GM10266 (cell line): ENCODE measurements around the gene STC2.

Experiments used
- DNase-seq: peaks from one replicate; pipeline ENCODE4 v3.0.0; 2012; ENCODE audit errors: extremely low spot score
- CTCF ChIP-seq: IDR thresholded peaks from 2 replicates; pipeline ENCODE4 v1.5.1; 2012; ENCODE audit warnings: mild to moderate bottlenecking, low read depth; ENCODE audit not compliant: control insufficient read depth, insufficient read depth; ENCODE audit errors: missing control alignments

Gene STC2

DNA sequence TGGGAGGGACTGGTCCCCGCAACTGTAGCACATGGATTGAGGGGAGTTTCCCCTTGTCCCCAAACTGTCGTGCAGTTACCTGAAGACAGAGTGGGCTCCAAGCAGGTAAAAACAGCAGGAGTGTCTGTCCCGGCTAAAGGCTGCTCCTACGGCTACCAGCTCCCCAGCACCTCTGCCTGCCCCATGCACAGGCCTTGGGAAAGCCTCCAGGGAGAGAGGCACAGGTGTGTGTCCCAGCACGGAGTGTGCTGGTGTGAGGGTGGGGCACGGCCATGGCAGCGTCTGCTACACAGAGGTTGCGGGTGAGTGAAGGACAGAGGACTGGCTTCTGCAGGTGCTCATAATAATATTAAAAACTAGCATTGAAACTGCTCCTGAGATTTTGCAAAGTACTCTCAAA lies 30.4 kb downstream of the STC2 start:
- no peak for DNase-seq
- TF ChIP-seq CTCF: no peak

GRCh38 chr5:173296737-173297676 lies 31.2 kb downstream of the STC2 start:
- TF ChIP-seq CTCF: no peak
- no peak for DNase-seq

DNA sequence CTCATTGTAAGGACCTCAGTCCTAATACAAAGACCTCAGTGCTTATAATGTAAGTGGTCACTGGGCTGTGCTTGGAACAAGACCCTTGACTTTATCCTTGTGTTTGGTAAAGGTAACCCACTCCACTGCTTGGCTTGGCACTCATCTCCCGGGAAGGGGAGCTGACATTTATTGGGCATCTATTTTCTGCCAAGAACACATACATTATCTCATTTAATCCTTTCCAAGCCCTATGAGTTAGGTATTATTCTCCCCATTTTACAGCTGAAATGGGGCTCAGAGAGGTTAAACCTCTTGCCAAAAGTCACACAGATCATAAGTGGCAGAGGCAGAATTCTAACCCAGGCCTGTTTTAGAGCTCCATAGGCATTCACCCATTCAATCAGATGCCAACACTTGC lies 32.4 kb downstream of the STC2 start:
- DNase-seq: no peak
- TF ChIP-seq CTCF: no peak

DNA sequence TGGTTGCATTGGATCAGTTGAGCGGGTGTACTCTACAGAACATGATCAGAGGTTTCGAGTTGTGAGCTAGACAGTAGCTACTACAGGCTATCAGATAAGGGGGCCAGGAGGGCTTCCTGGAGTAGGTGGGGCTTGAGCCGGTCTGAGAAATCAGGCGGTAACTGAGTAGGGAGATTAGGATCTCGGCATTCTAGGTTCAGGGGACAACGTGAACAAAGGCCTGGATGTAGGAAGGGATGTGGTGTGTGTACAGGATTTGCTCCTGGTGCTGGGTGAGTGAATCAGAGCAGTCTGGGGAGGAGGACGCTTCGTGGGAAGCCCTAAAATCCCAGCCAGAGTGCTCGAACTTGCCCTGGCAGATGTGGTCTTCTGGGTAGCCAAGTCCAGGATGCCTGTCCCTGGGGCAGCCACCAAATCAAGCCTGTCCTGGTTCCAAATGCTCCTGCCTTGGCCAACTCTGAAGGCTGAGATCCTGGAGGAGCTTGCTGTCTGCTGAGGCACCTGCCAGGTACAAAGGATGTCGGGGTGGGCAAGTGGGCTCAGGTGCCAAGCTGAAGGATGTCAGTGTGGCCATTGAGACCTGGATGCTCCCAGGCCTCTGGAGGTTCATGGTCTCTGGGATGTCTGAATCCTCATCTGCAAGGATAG lies 33.4 kb downstream of the STC2 start:
- no peak for DNase-seq
- no peak for TF ChIP-seq CTCF

GRCh38 chr5:173293817-173294672 lies 34.2 kb downstream of the STC2 start:
- DNase-seq: peak; percentile 77
- peak; percentile 88 for TF ChIP-seq CTCF

GRCh38 chr5:173291722-173292658 lies 36.2 kb downstream of the STC2 start:
- peak; percentile 54 for DNase-seq
- no peak for TF ChIP-seq CTCF
